Kidney (tissue), 13 donors: ENCODE results near the gene TARP.
"Not testable (repeated sequence)": the region's sequence is repeated elsewhere in the genome, so short reads cannot be mapped to it uniquely, and the experiment has no call there.

Experiments used
- DNase-seq, 5 donors: peaks; one replicate each; pipeline ENCODE4 v3.0.0-alpha.2; 2013 to 2020
- FAIRE-seq: peaks from 2 replicates; lab custom pipeline; 2012; peaks lifted over from hg19 to GRCh38; lab: Jason Lieb, UNC
- H3K27ac ChIP-seq, 2 donors: one replicate each; pipeline ENCODE4 v1.7.0; 2013; ENCODE audit warnings: low read depth in 2 of 2, low read length in 2 of 2, inconsistent platforms in 1 of 2
- H3K27me3 ChIP-seq: one replicate; pipeline ENCODE4 v1.7.1; 2013; ENCODE audit warnings: low read length, inconsistent platforms; ENCODE audit not compliant: control insufficient read depth, insufficient read depth
- H3K36me3 ChIP-seq, 3 donors: one replicate each; pipeline versions ENCODE4 v1.7.0 to v1.7.1; 2013; ENCODE audit warnings: low read length in 3 of 3, control low read depth in 1 of 3, inconsistent platforms in 1 of 3; ENCODE audit not compliant: insufficient read depth in 3 of 3, control insufficient read depth in 2 of 3
- H3K4me1 ChIP-seq, 3 donors: one replicate each; pipeline versions ENCODE4 v1.7.0 to v1.7.1; 2013; ENCODE audit warnings: low read length in 3 of 3, inconsistent platforms in 1 of 3, low read depth in 1 of 3; ENCODE audit not compliant: control insufficient read depth in 2 of 3, insufficient read depth in 2 of 3
- H3K4me3 ChIP-seq, 3 donors: one replicate each; pipeline versions ENCODE4 v1.7.0 to v1.8.1; 2013; ENCODE audit warnings: low read length in 3 of 3, control low read depth in 1 of 3, inconsistent platforms in 1 of 3
- H3K9ac ChIP-seq, 3 donors: one replicate each; pipeline versions ENCODE4 v1.7.0 to v1.7.1; 2013; ENCODE audit warnings: low read length in 3 of 3, control low read depth in 1 of 3, inconsistent platforms in 1 of 3
- H3K9me3 ChIP-seq, 3 donors: one replicate each; pipeline versions ENCODE4 v1.7.0 to v1.7.1; 2013; ENCODE audit warnings: low read length in 3 of 3, control low read depth in 1 of 3, inconsistent platforms in 1 of 3; ENCODE audit not compliant: control insufficient read depth in 2 of 3, insufficient read depth in 1 of 3
- CTCF ChIP-seq: IDR thresholded peaks from 3 replicates; pipeline ENCODE4 v1.5.1; 2012; ENCODE audit warnings: mild to moderate bottlenecking, moderate library complexity, borderline replicate concordance; ENCODE audit not compliant: insufficient read depth; ENCODE audit errors: extremely low read depth
- intact Hi-C: fragments of 100-400 bp; cut with DNase I; formaldehyde crosslinking; loops from one replicate; pipeline ENCODE4 v1.11.1; 2022
- donor health status: control.
- donor health status: control.
- donor health status: control.
- donor health status: control.
- donor health status: control.
- donor health status: DM: yes; HTN: yes; CAD: no.
- donor health status: Normal renal cell carcinoma (clear cell type).

TARP gene

GRCh38 chr7:38274486-38274885 lies 1.1 kb upstream of the TARP start:
- H3K9ac ChIP-seq, result no peak overlapping the region
- H3K36me3 ChIP-seq, result no peaks in the 10 kb centered on the region
- no peaks in the 10 kb centered on the region for H3K27me3 ChIP-seq
- H3K4me3 ChIP-seq, result no peak overlapping the region
- no peak for FAIRE-seq
- no peak overlapping the region for H3K27ac ChIP-seq
- H3K4me1 ChIP-seq, result no peaks in the 10 kb centered on the region
- DNase-seq, result no peak
- TF ChIP-seq CTCF, result no peak
- H3K9me3 ChIP-seq, result no peaks in the 10 kb centered on the region
- intact Hi-C loops, result no loop called here

- H3K4me3 ChIP-seq, H3K27ac ChIP-seq, H3K4me1 ChIP-seq, intact Hi-C loops, H3K27me3 ChIP-seq, FAIRE-seq, H3K36me3 ChIP-seq, H3K9me3 ChIP-seq, DNase-seq, H3K9ac ChIP-seq: not testable (repeated sequence)
These were observed 3.0 kb downstream of the TARP start for GRCh38 chr7:38270405-38270804.

GRCh38 chr7:38269704-38270346 lies 3.6 kb downstream of the TARP start:
- H3K27me3 ChIP-seq, H3K9ac ChIP-seq, intact Hi-C loops, H3K4me1 ChIP-seq, H3K36me3 ChIP-seq, H3K9me3 ChIP-seq, DNase-seq, H3K27ac ChIP-seq, H3K4me3 ChIP-seq: not testable (repeated sequence)
- peak; percentile 37 for FAIRE-seq

GRCh38 chr7:38265958-38266357 lies 7.5 kb downstream of the TARP start:
- H3K27me3 ChIP-seq, H3K27ac ChIP-seq, H3K4me3 ChIP-seq, H3K4me1 ChIP-seq, H3K36me3 ChIP-seq, H3K9me3 ChIP-seq, FAIRE-seq, intact Hi-C loops, DNase-seq, H3K9ac ChIP-seq: not testable (repeated sequence)

GRCh38 chr7:38264602-38265001 lies 8.8 kb downstream of the TARP start:
- H3K9me3 ChIP-seq, intact Hi-C loops, H3K27me3 ChIP-seq, H3K4me3 ChIP-seq, H3K36me3 ChIP-seq, DNase-seq, H3K27ac ChIP-seq, H3K4me1 ChIP-seq, FAIRE-seq, H3K9ac ChIP-seq: not testable (repeated sequence)

GRCh38 chr7:38263274-38263673 lies 10.2 kb downstream of the TARP start:
- DNase-seq, result peak in 2 of 5 donors; percentile 30 to 32
- H3K4me3 ChIP-seq, H3K27me3 ChIP-seq, H3K9ac ChIP-seq, FAIRE-seq, intact Hi-C loops, H3K9me3 ChIP-seq, H3K36me3 ChIP-seq, H3K27ac ChIP-seq, H3K4me1 ChIP-seq: not testable (repeated sequence)
